GM23338 (cell line): ENCODE data around the gene RAD23A. TPM values are rescaled to one million over a fixed set of nuclear protein-coding genes. Genes with fewer than 3 reads are reported as not detected.
A peak's percentile ranks its signal among the peaks of the same experiment; 100 is the strongest.

Source experiments
- ATAC-seq: fragments of 200-7000 bp; cut with Tn5 transposase; 3 replicates; pipeline ENCODE4 v1.9.1; 2020
- DNase-seq: peaks from one replicate; pipeline ENCODE4 v3.0.0-alpha.2; 2015; ENCODE audit warnings: low spot score
- H2AFZ ChIP-seq: fragments of 200-600 bp; sonication (generic); 2 replicates; pipeline ENCODE4 v1.8.0; 2016; ENCODE audit warnings: antibody characterized with exemption, mild to moderate bottlenecking, moderate library complexity
- H3F3A ChIP-seq: fragments of 200-600 bp; sonication (generic); replicated peaks from 2 replicates; pipeline ENCODE4 v1.8.0; 2017; ENCODE audit warnings: antibody characterized with exemption, mixed run types, low read depth
- H3K27ac ChIP-seq: fragments of 200-600 bp; sonication (generic); 2 replicates; pipeline ENCODE4 v1.6.1; 2016; ENCODE audit warnings: low read depth
- H3K27me3 ChIP-seq: fragments of 200-600 bp; sonication (generic); 2 replicates; pipeline ENCODE4 v1.8.0; 2016; ENCODE audit warnings: mild to moderate bottlenecking, mixed run types, moderate library complexity; ENCODE audit not compliant: insufficient read depth
- H3K36me3 ChIP-seq: fragments of 200-600 bp; sonication (generic); 2 replicates; pipeline ENCODE4 v1.8.0; 2016; ENCODE audit warnings: mild to moderate bottlenecking; ENCODE audit not compliant: insufficient read depth
- H3K4me1 ChIP-seq: fragments of 200-600 bp; sonication (generic); 2 replicates; pipeline ENCODE4 v1.8.0; 2016; ENCODE audit warnings: mild to moderate bottlenecking, moderate library complexity; ENCODE audit not compliant: insufficient read depth
- H3K4me2 ChIP-seq: fragments of 200-600 bp; sonication (generic); 2 replicates; pipeline ENCODE4 v1.7.1; 2017; ENCODE audit warnings: mixed run types
- H3K4me3 ChIP-seq: fragments of 200-600 bp; sonication (generic); 2 replicates; pipeline ENCODE4 v1.6.1; 2016; ENCODE audit warnings: mixed run types
- H3K79me2 ChIP-seq: fragments of 200-600 bp; sonication (generic); replicated peaks from 2 replicates; pipeline ENCODE4 v1.8.0; 2017; ENCODE audit warnings: mild to moderate bottlenecking; ENCODE audit not compliant: insufficient read depth
- H3K9me2 ChIP-seq: fragments of 200-600 bp; sonication (generic); 2 replicates; pipeline ENCODE4 v1.8.0; 2017; ENCODE audit not compliant: insufficient read depth
- H4K20me1 ChIP-seq: fragments of 200-600 bp; sonication (generic); replicated peaks from 2 replicates; pipeline ENCODE4 v1.8.0; 2017; ENCODE audit warnings: mild to moderate bottlenecking; ENCODE audit not compliant: insufficient read depth
- H3K27ac Mint-ChIP-seq: 2 replicates; pipeline ENCODE4 v1.8.0; 2020; ENCODE audit warnings: inconsistent platforms, mild to moderate bottlenecking, moderate library complexity, mixed read lengths
- H3K27me3 Mint-ChIP-seq: 3 replicates; pipeline ENCODE4 v1.8.0; 2022; ENCODE audit warnings: low read depth, mild to moderate bottlenecking, moderate library complexity, mixed read lengths, inconsistent platforms; ENCODE audit not compliant: insufficient read depth, poor library complexity
- H3K36me3 Mint-ChIP-seq: 3 replicates; pipeline ENCODE4 v1.8.0; 2021; ENCODE audit warnings: low read depth, mild to moderate bottlenecking, inconsistent platforms, moderate library complexity, mixed read lengths
- H3K4me1 Mint-ChIP-seq: 3 replicates; pipeline ENCODE4 v1.8.0; 2020; ENCODE audit warnings: mild to moderate bottlenecking, inconsistent platforms, mixed read lengths
- H3K4me3 Mint-ChIP-seq: 3 replicates; pipeline ENCODE4 v1.8.0; 2021; ENCODE audit warnings: moderate library complexity, mild to moderate bottlenecking, inconsistent platforms, mixed read lengths
- H3K9me3 Mint-ChIP-seq: 3 replicates; pipeline ENCODE4 v1.8.0; 2020; ENCODE audit warnings: moderate library complexity, mild to moderate bottlenecking, inconsistent platforms, mixed read lengths
- CREB1 ChIP-seq: fragments of 250-450 bp; sonication (Bioruptor Pico); IDR thresholded peaks from 2 replicates; pipeline ENCODE4 v1.5.0; 2020; ENCODE audit warnings: low read depth, mild to moderate bottlenecking, moderate library complexity
- ETS1 ChIP-seq: IDR thresholded peaks from 2 replicates; pipeline ENCODE4 v1.6.1; 2016; ENCODE audit warnings: antibody characterized with exemption
- EZH2 ChIP-seq: fragments of 200-600 bp; sonication (generic); IDR thresholded peaks from one replicate; pipeline ENCODE4 v1.8.0; 2017; ENCODE audit warnings: antibody characterized with exemption, mild to moderate bottlenecking, low read depth; ENCODE audit not compliant: unreplicated experiment
- EZH2phosphoT487 ChIP-seq: fragments of 200-600 bp; sonication (generic); IDR thresholded peaks from one replicate; pipeline ENCODE4 v1.8.1; 2018; ENCODE audit warnings: antibody characterized with exemption; ENCODE audit not compliant: unreplicated experiment
- JUNB ChIP-seq: IDR thresholded peaks from one replicate; pipeline ENCODE4 v1.6.1; 2016; ENCODE audit warnings: antibody characterized with exemption; ENCODE audit not compliant: unreplicated experiment
- NANOG ChIP-seq: IDR thresholded peaks from 2 replicates; pipeline ENCODE4 v1.6.1; 2016; ENCODE audit warnings: antibody characterized with exemption, borderline replicate concordance
- POLR2AphosphoS5 ChIP-seq: IDR thresholded peaks from 2 replicates; pipeline ENCODE4 v1.6.1; 2016; ENCODE audit warnings: antibody characterized with exemption, low read depth
- REST ChIP-seq: IDR thresholded peaks from one replicate; pipeline ENCODE4 v1.6.1; 2018; ENCODE audit warnings: antibody characterized with exemption; ENCODE audit not compliant: unreplicated experiment
- STAT1 ChIP-seq: IDR thresholded peaks from one replicate; pipeline ENCODE4 v1.6.1; 2016; ENCODE audit warnings: antibody characterized with exemption; ENCODE audit not compliant: unreplicated experiment
- ZNF114 ChIP-seq: fragments of 250-450 bp; sonication (Bioruptor Pico); IDR thresholded peaks from 2 replicates; pipeline ENCODE4 v1.5.0; 2020; ENCODE audit warnings: mild to moderate bottlenecking, moderate library complexity
- ZNF331 ChIP-seq: fragments of 250-450 bp; sonication (Bioruptor Pico); IDR thresholded peaks from 2 replicates; pipeline ENCODE4 v1.5.0; 2020; ENCODE audit warnings: low read depth, mild to moderate bottlenecking, moderate library complexity
- ZNF462 ChIP-seq: fragments of 250-450 bp; sonication (Bioruptor Pico); IDR thresholded peaks from 2 replicates; pipeline ENCODE4 v1.5.0; 2020; ENCODE audit warnings: mild to moderate bottlenecking, moderate library complexity
- polyA plus RNA-seq: library from polyadenylated mRNA; unstranded; fragments of >200 nt; fragmentation: Nextera tagmentation; extraction: Ambion mirVana; gene quantifications from 2 replicates; pipeline ENCODE4 v1.2.1, GENCODE V29; 2016
- total RNA-seq: library from RNA; depleted of rRNA; stranded (reverse); fragments of >200 nt; shearing (Covaris generic); gene quantifications from 2 replicates; pipeline ENCODE4 v1.2.3, GENCODE V29; 2014

The RAD23A gene
- total and polyA plus RNA-seq, 2 experiments from 2014 or later, result 69.7 to 127 TPM

- no peak for TF ChIP-seq ZNF331
- TF ChIP-seq CREB1, result no peak
- TF ChIP-seq ETS1, result no peak
- TF ChIP-seq REST, result no peak
- TF ChIP-seq EZH2, result no peak
- no peak for TF ChIP-seq JUNB
- no peak for TF ChIP-seq ZNF114 (CRISPR knock-in tag)
Observed at GRCh38 chr19:12953799-12954611, 8.3 kb downstream of the RAD23A start (continued).

- Histone ChIP-seq H3K9me2 (no peaks in the 10 kb centered on the region), H3F3A (peaks cover 34% of the 10 kb centered on the region), H3K36me3 (peaks cover 10% of the 10 kb centered on the region; the same call in 1 of the 2 replicates), H2AFZ (no peak overlapping the region), H3K27me3 (no peaks in the 10 kb centered on the region), H3K4me3 (no peak overlapping the region), H3K79me2 (peaks cover 33% of the 10 kb centered on the region), H4K20me1 (peaks cover 12% of the 10 kb centered on the region; the same call in 1 of the 2 replicates), H3K4me1 (peaks cover 16% of the 10 kb centered on the region), H3K4me2 (peak overlapping the region; percentile 91; the same call in 1 of the 2 replicates), H3K27ac (peak overlapping the region; percentile 78; the same call in 1 of the 2 replicates)
- H3K27ac Mint-ChIP-seq, result no peak overlapping the region
- ATAC-seq, result no peak
- peaks cover 61% of the 10 kb centered on the region for H3K36me3 Mint-ChIP-seq
- H3K4me3 Mint-ChIP-seq, result peak overlapping the region; percentile 52; the same call in 2 of the 3 replicates
- no peak for DNase-seq
- H3K9me3 Mint-ChIP-seq, result no peaks in the 10 kb centered on the region; the same call in 1 of the 3 replicates
- peaks cover 25% of the 10 kb centered on the region for H3K27me3 Mint-ChIP-seq
- H3K4me1 Mint-ChIP-seq, result peaks cover 29% of the 10 kb centered on the region
- no peak for TF ChIP-seq ZNF331
- no peak for TF ChIP-seq ZNF462 (CRISPR knock-in tag)
- TF ChIP-seq ETS1, result no peak
- no peak for TF ChIP-seq NANOG
- no peak for TF ChIP-seq JUNB
- no peak for TF ChIP-seq EZH2phosphoT487
- no peak for TF ChIP-seq STAT1
- TF ChIP-seq POLR2AphosphoS5, result no peak; the same call in 1 of the 2 replicates
Observed at GRCh38 chr19:12954612-12954962, 8.9 kb downstream of the RAD23A start.
